Activated CD4-positive, alpha-beta T cell treated with anti-CD3 and anti-CD28 coated beads, Interleukin-2, amount 10 ng/mL, durations not matched to agents 24 days and 14 days (primary cell): ENCODE data around the gene SPDYE3. TPM values are rescaled to one million over a fixed set of nuclear protein-coding genes. Genes with fewer than 3 reads are reported as not detected.
"Not testable (repeated sequence)": the region's sequence is repeated elsewhere in the genome, so short reads cannot be mapped to it uniquely, and the experiment has no call there.

Experiments used
- DNase-seq: peaks from one replicate; pipeline ENCODE4 v3.0.0; 2022
- H3K27ac Mint-ChIP-seq: one replicate; pipeline ENCODE4 v1.8.0; 2022; ENCODE audit warnings: mild to moderate bottlenecking, mixed read lengths
- H3K27me3 Mint-ChIP-seq: one replicate; pipeline ENCODE4 v1.8.0; 2022; ENCODE audit warnings: mixed read lengths
- H3K36me3 Mint-ChIP-seq: one replicate; pipeline ENCODE4 v1.8.0; 2022; ENCODE audit warnings: low read depth, mild to moderate bottlenecking, mixed read lengths
- H3K4me1 Mint-ChIP-seq: one replicate; pipeline ENCODE4 v1.8.0; 2021; ENCODE audit warnings: mixed read lengths
- H3K4me3 Mint-ChIP-seq: one replicate; pipeline ENCODE4 v1.8.0; 2022; ENCODE audit warnings: mild to moderate bottlenecking, moderate library complexity, mixed read lengths
- H3K9me3 Mint-ChIP-seq: one replicate; pipeline ENCODE4 v1.8.0; 2021; ENCODE audit warnings: mixed read lengths
- intact Hi-C: fragments of 100-400 bp; cut with micrococcal nuclease; formaldehyde crosslinking; loops from one replicate; pipeline ENCODE4 v1.15.1; 2023
- total RNA-seq: library from RNA; stranded (reverse); gene quantifications from 2 replicates; pipeline ENCODE4 v1.2.3, GENCODE V29; 2022

SPDYE3 gene
- total RNA-seq, 1 donor from 2014 or later: not detected

GRCh38 chr7:100321648-100322047, 14.1 kb downstream of the SPDYE3 start:
- H3K4me3 Mint-ChIP-seq, H3K27ac Mint-ChIP-seq, H3K27me3 Mint-ChIP-seq, H3K4me1 Mint-ChIP-seq, intact Hi-C loops, DNase-seq, H3K9me3 Mint-ChIP-seq: not testable (repeated sequence)
- H3K36me3 Mint-ChIP-seq: peaks cover 33% of the 10 kb centered on the region

- intact Hi-C loops, H3K9me3 Mint-ChIP-seq, H3K27me3 Mint-ChIP-seq, H3K4me3 Mint-ChIP-seq, H3K4me1 Mint-ChIP-seq, DNase-seq, H3K27ac Mint-ChIP-seq: not testable (repeated sequence)
- H3K36me3 Mint-ChIP-seq: peaks cover 38% of the 10 kb centered on the region
Observed at GRCh38 chr7:100324194-100324593, 16.7 kb downstream of the SPDYE3 start.

- H3K27ac Mint-ChIP-seq, H3K4me3 Mint-ChIP-seq, intact Hi-C loops, H3K9me3 Mint-ChIP-seq, H3K27me3 Mint-ChIP-seq, H3K4me1 Mint-ChIP-seq: not testable (repeated sequence)
- H3K36me3 Mint-ChIP-seq: peaks cover 35% of the 10 kb centered on the region
- DNase-seq: peak; percentile 45
Observed at GRCh38 chr7:100325671-100326070, 18.2 kb downstream of the SPDYE3 start.

- H3K36me3 Mint-ChIP-seq: peaks cover 34% of the 10 kb centered on the region
- H3K4me1 Mint-ChIP-seq, intact Hi-C loops, H3K27me3 Mint-ChIP-seq, H3K27ac Mint-ChIP-seq, H3K4me3 Mint-ChIP-seq, H3K9me3 Mint-ChIP-seq: not testable (repeated sequence)
- DNase-seq: peak; percentile 54
Observed at GRCh38 chr7:100326914-100327313, 19.4 kb downstream of the SPDYE3 start.

- peak overlapping the region; percentile 94 for H3K4me3 Mint-ChIP-seq
- H3K9me3 Mint-ChIP-seq, intact Hi-C loops, H3K27me3 Mint-ChIP-seq: not testable (repeated sequence)
- DNase-seq: peak; percentile 97
- peak overlapping the region; percentile 97 for H3K27ac Mint-ChIP-seq
- H3K4me1 Mint-ChIP-seq: peaks cover 17% of the 10 kb centered on the region
- peaks cover 28% of the 10 kb centered on the region for H3K36me3 Mint-ChIP-seq
Observed at GRCh38 chr7:100335566-100336466, 28.3 kb downstream of the SPDYE3 start.

GRCh38 chr7:100338083-100338696, 30.7 kb downstream of the SPDYE3 start:
- intact Hi-C loops, H3K27ac Mint-ChIP-seq, H3K27me3 Mint-ChIP-seq, DNase-seq, H3K9me3 Mint-ChIP-seq: not testable (repeated sequence)
- Mint-ChIP-seq H3K4me1 (peaks cover 24% of the 10 kb centered on the region), H3K4me3 (peak overlapping the region; percentile 21), H3K36me3 (peaks cover 43% of the 10 kb centered on the region)

- intact Hi-C loops: loop anchor here (10.0 kb wide), 1 partner anchor 54 kb away; no protein-coding TSS in a partner anchor
- H3K36me3 Mint-ChIP-seq: peaks cover 50% of the 10 kb centered on the region
- not testable (repeated sequence) for H3K9me3 Mint-ChIP-seq, H3K27me3 Mint-ChIP-seq, DNase-seq, H3K27ac Mint-ChIP-seq, H3K4me3 Mint-ChIP-seq
- peaks cover 33% of the 10 kb centered on the region for H3K4me1 Mint-ChIP-seq
Observed at GRCh38 chr7:100341286-100341685, 33.8 kb downstream of the SPDYE3 start.

- no peak overlapping the region for H3K4me3 Mint-ChIP-seq
- no peaks in the 10 kb centered on the region for H3K9me3 Mint-ChIP-seq
- intact Hi-C loops: loop anchor here (10.0 kb wide), 1 partner anchor 52 kb away; no protein-coding TSS in a partner anchor
- H3K36me3 Mint-ChIP-seq: peaks cover 60% of the 10 kb centered on the region
- H3K4me1 Mint-ChIP-seq: peaks cover 30% of the 10 kb centered on the region
- no peak for DNase-seq
- peaks cover 2% of the 10 kb centered on the region for H3K27me3 Mint-ChIP-seq
- no peak overlapping the region for H3K27ac Mint-ChIP-seq
Observed at GRCh38 chr7:100342765-100343164, 35.3 kb downstream of the SPDYE3 start.

GRCh38 chr7:100344124-100344559, 36.6 kb downstream of the SPDYE3 start:
- intact Hi-C loops: loop anchor here (1.0 to 10.0 kb wide), 3 partner anchors 51 to 213 kb away; partner anchors contain the start of genes MEPCE and ZCWPW1
- Mint-ChIP-seq H3K36me3 (peaks cover 60% of the 10 kb centered on the region), H3K27ac (peak overlapping the region; percentile 97), H3K4me1 (peaks cover 26% of the 10 kb centered on the region)
- not testable (repeated sequence) for DNase-seq, H3K27me3 Mint-ChIP-seq, H3K4me3 Mint-ChIP-seq, H3K9me3 Mint-ChIP-seq

- H3K9me3 Mint-ChIP-seq, H3K27me3 Mint-ChIP-seq: not testable (repeated sequence)
- intact Hi-C loops: loop anchor here (1.0 to 10.0 kb wide), 3 partner anchors 50 to 213 kb away; partner anchors contain the start of genes MEPCE and ZCWPW1
- H3K36me3 Mint-ChIP-seq: peaks cover 62% of the 10 kb centered on the region
- H3K4me3 Mint-ChIP-seq: peak overlapping the region; percentile 76
- DNase-seq: peak; percentile 94
- peaks cover 25% of the 10 kb centered on the region for H3K4me1 Mint-ChIP-seq
- peak overlapping the region; percentile 97 for H3K27ac Mint-ChIP-seq
Observed at GRCh38 chr7:100344560-100345287, 37.2 kb downstream of the SPDYE3 start.

- not testable (repeated sequence) for H3K9me3 Mint-ChIP-seq, H3K4me3 Mint-ChIP-seq, H3K27me3 Mint-ChIP-seq
- Mint-ChIP-seq H3K4me1 (peaks cover 27% of the 10 kb centered on the region), H3K36me3 (peaks cover 63% of the 10 kb centered on the region), H3K27ac (peak overlapping the region; percentile 97)
- intact Hi-C loops: loop anchor here (2.0 to 10.0 kb wide), 2 partner anchors 50 to 84 kb away; partner anchors contain the start of genes MEPCE and ZCWPW1
- DNase-seq: peak; percentile 93
Observed at GRCh38 chr7:100345288-100345672, 37.8 kb downstream of the SPDYE3 start.

GRCh38 chr7:100346921-100347320, 39.4 kb downstream of the SPDYE3 start:
- peaks cover 2% of the 10 kb centered on the region for H3K27me3 Mint-ChIP-seq
- H3K9me3 Mint-ChIP-seq: no peaks in the 10 kb centered on the region
- peaks cover 68% of the 10 kb centered on the region for H3K36me3 Mint-ChIP-seq
- H3K27ac Mint-ChIP-seq: no peak overlapping the region
- DNase-seq: no peak
- intact Hi-C loops: loop anchor here (10.0 kb wide), 1 partner anchor 48 kb away; no protein-coding TSS in a partner anchor
- H3K4me1 Mint-ChIP-seq: peaks cover 35% of the 10 kb centered on the region
- H3K4me3 Mint-ChIP-seq: no peak overlapping the region

GRCh38 chr7:100348805-100349204, 41.3 kb downstream of the SPDYE3 start:
- Mint-ChIP-seq H3K9me3 (no peaks in the 10 kb centered on the region), H3K4me1 (peaks cover 35% of the 10 kb centered on the region), H3K4me3 (no peak overlapping the region), H3K27ac (no peak overlapping the region), H3K36me3 (peaks cover 59% of the 10 kb centered on the region), H3K27me3 (peaks cover 2% of the 10 kb centered on the region)
- no peak for DNase-seq
- intact Hi-C loops: loop anchor here (10.0 kb wide), 1 partner anchor 46 kb away; no protein-coding TSS in a partner anchor
